Endothelial cell of umbilical vein (primary cell): ENCODE measurements around the gene POMC. TPM values are rescaled to one million over a fixed set of nuclear protein-coding genes. Genes with fewer than 3 reads are reported as not detected.

Experiments used
- BruUV-seq: library from RNA; stranded (reverse); fragments of 400-500 nt; replicated peaks from 2 replicates; lab custom pipeline; 2021; lab: Mats Ljungman, UMichigan
- CTCF ChIA-PET: fragments of 300-600, 350-600 bp; sonication (Branson Sonifier 250); formaldehyde crosslinking; loops from one replicate; lab custom pipeline; 2021; ENCODE audit warnings: antibody characterized with exemption, inconsistent platforms; lab: Charles Lee
- POLR2A ChIA-PET: fragments of 300-600, 350-600 bp; sonication (Branson Sonifier 250); formaldehyde crosslinking; loops from one replicate; lab custom pipeline; 2021; ENCODE audit warnings: antibody characterized with exemption, inconsistent platforms; lab: Charles Lee
- DNase-seq: peaks from one replicate; pipeline ENCODE4 v3.0.0-alpha.2; 2011; ENCODE audit warnings: low read depth, low spot score
- FAIRE-seq: peaks from 2 replicates; lab custom pipeline; 2011; peaks lifted over from hg19 to GRCh38; lab: Jason Lieb, UNC
- H2AFZ ChIP-seq: 2 replicates; pipeline ENCODE4 v1.6.0; 2012; ENCODE audit warnings: low read depth, low read length, control low read depth, inconsistent platforms
- H3K27ac ChIP-seq: 2 replicates; pipeline ENCODE4 v1.5.1; 2011; ENCODE audit warnings: low read depth, mild to moderate bottlenecking, control low read depth, low read length, moderate library complexity; ENCODE audit not compliant: insufficient read depth
- H3K27me3 ChIP-seq, 2 experiments: 2 replicates each; pipeline versions ENCODE4 v1.6.0 to v1.6.1; 2011; ENCODE audit warnings: low read length in 2 of 2, mixed read lengths in 1 of 2; ENCODE audit not compliant: control insufficient read depth in 2 of 2, insufficient read depth in 2 of 2
- H3K36me3 ChIP-seq, 2 experiments: 2 replicates in 1 of 2; 3 replicates in 1 of 2; pipeline ENCODE4 v1.5.1; 2011; ENCODE audit warnings: low read length in 2 of 2, mild to moderate bottlenecking in 1 of 2, moderate library complexity in 1 of 2; ENCODE audit not compliant: control insufficient read depth in 2 of 2, insufficient read depth in 2 of 2; ENCODE audit errors: extremely low read depth in 1 of 2
- H3K4me1 ChIP-seq: 3 replicates; pipeline ENCODE4 v1.5.1; 2011; ENCODE audit warnings: mild to moderate bottlenecking, low read length; ENCODE audit not compliant: control insufficient read depth, insufficient read depth; ENCODE audit errors: extremely low read depth
- H3K4me2 ChIP-seq: 2 replicates; pipeline ENCODE4 v1.6.1; 2011; ENCODE audit warnings: low read length, control low read depth, mixed read lengths; ENCODE audit not compliant: insufficient read depth
- H3K4me3 ChIP-seq, 3 experiments: fragments of 200-600 bp in 1 of 3; sonication (generic), shearing (Covaris generic) in 1 of 3; replicated peaks in 1 of 3; 2 replicates each; pipeline ENCODE4 v1.5.1; 2011 to 2016; ENCODE audit warnings: control low read depth in 3 of 3, low read length in 3 of 3, mild to moderate bottlenecking in 2 of 3, inconsistent platforms in 1 of 3, low read depth in 1 of 3, moderate library complexity in 1 of 3; ENCODE audit not compliant: insufficient read depth in 1 of 3
- H3K79me2 ChIP-seq: 2 replicates; pipeline ENCODE4 v1.6.0; 2012; ENCODE audit warnings: low read length, inconsistent platforms; ENCODE audit not compliant: control insufficient read depth, insufficient read depth
- H3K9ac ChIP-seq: replicated peaks from 2 replicates; pipeline ENCODE3; 2011; ENCODE audit warnings: low read length, control low read depth; ENCODE audit not compliant: insufficient read depth; ENCODE audit errors: extremely low read depth
- H3K9me1 ChIP-seq: replicated peaks from 3 replicates; pipeline ENCODE4 v1.6.0; 2011; ENCODE audit warnings: mild to moderate bottlenecking, low read length; ENCODE audit not compliant: control insufficient read depth, insufficient read depth; ENCODE audit errors: extremely low read depth
- H3K9me3 ChIP-seq: replicated peaks from 2 replicates; pipeline ENCODE4 v1.5.1; 2012; ENCODE audit warnings: low read length, inconsistent platforms; ENCODE audit not compliant: control insufficient read depth, insufficient read depth
- H4K20me1 ChIP-seq: replicated peaks from 2 replicates; pipeline ENCODE3; 2011; ENCODE audit warnings: mild to moderate bottlenecking, low read length; ENCODE audit not compliant: control insufficient read depth, insufficient read depth; ENCODE audit errors: extremely low read depth
- EZH2 ChIP-seq: IDR thresholded peaks from 2 replicates; pipeline ENCODE4 v1.6.1; 2012; ENCODE audit warnings: borderline replicate concordance, low read depth, mild to moderate bottlenecking, moderate library complexity, low read length, inconsistent platforms; ENCODE audit not compliant: severe bottlenecking
- FOS ChIP-seq: IDR thresholded peaks from 2 replicates; pipeline ENCODE4 v1.6.1; 2011; ENCODE audit warnings: mild to moderate bottlenecking, low read length, moderate library complexity, borderline replicate concordance; ENCODE audit not compliant: insufficient read depth
- GATA2 ChIP-seq: IDR thresholded peaks from 2 replicates; pipeline ENCODE4 v1.7.0; 2011; ENCODE audit warnings: low read depth, mild to moderate bottlenecking, moderate library complexity, mixed read lengths, low read length; ENCODE audit not compliant: insufficient read length, insufficient read depth
- JUN ChIP-seq: IDR thresholded peaks from 2 replicates; pipeline ENCODE4 v1.6.1; 2011; ENCODE audit warnings: borderline replicate concordance, low read depth; ENCODE audit not compliant: insufficient read length, insufficient read depth
- MYC ChIP-seq: IDR thresholded peaks from one replicate; pipeline ENCODE4 v1.6.1; 2011; ENCODE audit warnings: mild to moderate bottlenecking, low read depth, low read length
- POLR2A ChIP-seq: IDR thresholded peaks from 2 replicates; pipeline ENCODE4 v1.6.1; 2012; ENCODE audit warnings: low read depth, mild to moderate bottlenecking, control low read depth, low read length
- POLR2AphosphoS5 ChIP-seq: IDR thresholded peaks from 2 replicates; pipeline ENCODE4 v1.6.1; 2012; ENCODE audit warnings: low read depth, mild to moderate bottlenecking, control low read depth, low read length, moderate library complexity; ENCODE audit not compliant: insufficient read depth
- dilution Hi-C: fragments of 300-500 bp; cut with MboI; formaldehyde crosslinking; loops from one replicate; pipeline ENCODE4 v1.15.0; 2019; ENCODE audit warnings: low sequenced_read_pairs; ENCODE audit not compliant: extremely low pct_ligation_motif_present
- intact Hi-C: fragments of 100-400 bp; cut with micrococcal nuclease; formaldehyde crosslinking; loops from one replicate; pipeline ENCODE4 v1.10.0; 2022
- polyA plus RNA-seq, 4 experiments: library from polyadenylated mRNA; depleted of rRNA in 3 of 4; stranded (reverse) in 3 of 4; unstranded in 1 of 4; fragments of >200 nt; gene quantifications; 2 replicates each; pipeline versions ENCODE4 v1.2.1 to v1.2.3, GENCODE V29; 2011 to 2012; ENCODE audit warnings: missing spikeins in 1 of 4
- total RNA-seq: library from RNA; stranded (reverse); gene quantifications from 2 replicates; pipeline ENCODE4 v1.2.3, GENCODE V29; 2021
- TF ChIP-seq, protein P1 (sequence below), 2 donors: IDR thresholded peaks; 1 replicate in 1 of 2; 2 replicates in 1 of 2; pipeline ENCODE4 v1.5.1; 2011; ENCODE audit warnings: low read length in 2 of 2, mild to moderate bottlenecking in 2 of 2, moderate library complexity in 2 of 2, control low read depth in 1 of 2, inconsistent platforms in 1 of 2, low read depth in 1 of 2; ENCODE audit not compliant: insufficient read depth in 1 of 2; ENCODE audit errors: extremely low read depth in 1 of 2
- TF ChIP-seq, protein P2 (sequence below): IDR thresholded peaks from 2 replicates; pipeline ENCODE4 v1.6.1; 2011; ENCODE audit not compliant: insufficient read depth, insufficient read length

POMC gene
- total and polyA plus RNA-seq, 2 donors (not counting 3 experiments of a cell fraction or from before 2014, with no cell fraction given): 2.4 to 2.7 TPM

DNA sequence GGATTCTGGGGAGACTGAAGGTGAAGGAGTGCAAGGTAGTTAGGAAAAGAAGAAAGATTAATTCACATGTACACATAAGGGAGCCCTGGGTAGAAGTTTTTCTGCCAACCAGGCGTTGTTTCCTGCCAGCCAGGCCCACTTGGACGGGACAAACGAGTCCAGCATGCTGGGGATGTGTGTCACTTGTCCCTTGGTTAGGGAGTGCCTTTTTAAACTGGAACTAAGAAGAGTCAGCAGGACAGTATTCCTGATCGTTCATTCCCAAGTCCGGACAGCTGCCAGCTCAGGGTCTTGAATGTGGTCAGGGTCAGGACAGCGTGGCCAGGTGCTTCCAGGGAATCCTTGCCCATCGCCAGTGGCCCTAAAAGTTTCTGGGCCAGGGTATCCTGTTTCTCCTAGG, 43.2 kb downstream of the POMC start:
- Histone ChIP-seq H3K27me3 (peaks cover 0 to 2% of the 10 kb centered on the region in 2 experiments), H3K9me1 (no peaks in the 10 kb centered on the region), H3K4me2 (no peak overlapping the region), H3K9me3 (no peaks in the 10 kb centered on the region), H3K36me3 (no peaks in the 10 kb centered on the region), H3K4me1 (peaks cover 2% of the 10 kb centered on the region), H3K9ac (no peak overlapping the region), H3K4me3 (no peak overlapping the region), H3K79me2 (no peaks in the 10 kb centered on the region), H4K20me1 (no peaks in the 10 kb centered on the region), H2AFZ (no peak overlapping the region), H3K27ac (no peak overlapping the region)
- dilution Hi-C loops (no loop called here), intact Hi-C loops (no loop called here)
- CTCF ChIA-PET: interaction anchor here (17.9 kb wide), 1 partner anchor 146 kb away, joined by 679 read pairs; no protein-coding TSS in a partner anchor
- no TSS peak for BruUV-seq
- FAIRE-seq: no peak
- no peak for DNase-seq
- POLR2A ChIA-PET: no interaction called here
- TF ChIP-seq MYC (no peak), EZH2 (no peak), JUN (no peak), GATA2 (no peak), POLR2A (no peak)
- TF ChIP-seq, protein P1, sequence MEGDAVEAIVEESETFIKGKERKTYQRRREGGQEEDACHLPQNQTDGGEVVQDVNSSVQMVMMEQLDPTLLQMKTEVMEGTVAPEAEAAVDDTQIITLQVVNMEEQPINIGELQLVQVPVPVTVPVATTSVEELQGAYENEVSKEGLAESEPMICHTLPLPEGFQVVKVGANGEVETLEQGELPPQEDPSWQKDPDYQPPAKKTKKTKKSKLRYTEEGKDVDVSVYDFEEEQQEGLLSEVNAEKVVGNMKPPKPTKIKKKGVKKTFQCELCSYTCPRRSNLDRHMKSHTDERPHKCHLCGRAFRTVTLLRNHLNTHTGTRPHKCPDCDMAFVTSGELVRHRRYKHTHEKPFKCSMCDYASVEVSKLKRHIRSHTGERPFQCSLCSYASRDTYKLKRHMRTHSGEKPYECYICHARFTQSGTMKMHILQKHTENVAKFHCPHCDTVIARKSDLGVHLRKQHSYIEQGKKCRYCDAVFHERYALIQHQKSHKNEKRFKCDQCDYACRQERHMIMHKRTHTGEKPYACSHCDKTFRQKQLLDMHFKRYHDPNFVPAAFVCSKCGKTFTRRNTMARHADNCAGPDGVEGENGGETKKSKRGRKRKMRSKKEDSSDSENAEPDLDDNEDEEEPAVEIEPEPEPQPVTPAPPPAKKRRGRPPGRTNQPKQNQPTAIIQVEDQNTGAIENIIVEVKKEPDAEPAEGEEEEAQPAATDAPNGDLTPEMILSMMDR (IDR thresholded peaks at IDR 0.05; ENCODE audit: extremely low read depth in 1 of 2, insufficient read depth in 1 of 2, low read depth in 1 of 2, low read length in 2 of 2): no peak

DNA sequence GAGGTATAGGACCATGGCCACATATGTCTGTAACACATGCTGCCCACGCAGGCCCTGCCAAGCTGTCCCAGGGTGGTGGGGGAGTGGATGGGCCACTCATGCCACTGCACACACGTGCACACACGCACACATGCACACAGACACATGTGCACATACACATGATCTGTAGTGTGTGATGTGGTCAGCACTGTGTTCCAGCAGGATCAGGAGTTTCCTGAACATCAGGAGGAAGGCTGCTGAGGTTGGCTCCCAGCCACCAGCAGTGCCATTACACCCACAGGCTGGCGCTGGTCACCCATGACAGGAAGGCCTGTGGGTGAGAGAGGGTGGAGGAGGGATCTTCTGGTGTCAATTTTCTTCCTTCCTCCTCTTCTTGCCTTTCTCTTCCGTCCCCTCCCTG, 44.7 kb downstream of the POMC start:
- Histone ChIP-seq H3K9me1 (no peaks in the 10 kb centered on the region), H3K27me3 (no peaks in the 10 kb centered on the region), H3K4me3 (no peak overlapping the region), H3K9ac (no peak overlapping the region), H3K9me3 (no peaks in the 10 kb centered on the region), H3K27ac (no peak overlapping the region), H4K20me1 (no peaks in the 10 kb centered on the region), H3K79me2 (no peaks in the 10 kb centered on the region), H3K4me1 (no peaks in the 10 kb centered on the region), H2AFZ (no peak overlapping the region), H3K4me2 (no peak overlapping the region), H3K36me3 (no peaks in the 10 kb centered on the region)
- dilution Hi-C loops: no loop called here
- ChIA-PET POLR2A (interaction anchor here (0.6 kb wide), 1 partner anchor 699 kb away, joined by 4 read pairs; no protein-coding TSS in a partner anchor), CTCF (interaction anchor here (17.9 kb wide), 1 partner anchor 144 kb away, joined by 679 read pairs; no protein-coding TSS in a partner anchor)
- DNase-seq: no peak
- no peak for TF ChIP-seq EZH2
- no peak for TF ChIP-seq POLR2A
- TF ChIP-seq MYC: no peak
- TF ChIP-seq, protein P2, sequence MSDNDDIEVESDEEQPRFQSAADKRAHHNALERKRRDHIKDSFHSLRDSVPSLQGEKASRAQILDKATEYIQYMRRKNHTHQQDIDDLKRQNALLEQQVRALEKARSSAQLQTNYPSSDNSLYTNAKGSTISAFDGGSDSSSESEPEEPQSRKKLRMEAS: no peak
- TF ChIP-seq JUN: no peak
- TF ChIP-seq, protein P1 (IDR thresholded peaks at IDR 0.05; ENCODE audit: extremely low read depth in 1 of 2, insufficient read depth in 1 of 2, low read depth in 1 of 2, low read length in 2 of 2): no peak
- no peak for TF ChIP-seq GATA2
- no peak for TF ChIP-seq POLR2AphosphoS5
- no peak for TF ChIP-seq FOS
- intact Hi-C loops: no loop called here
- no TSS peak for BruUV-seq
- no peak for FAIRE-seq
